WTC11 (cell line): ENCODE results near the gene IGHMBP2. TPM values are rescaled to one million over a fixed set of nuclear protein-coding genes. Genes with fewer than 3 reads are reported as not detected.
A peak's percentile ranks its signal among the peaks of the same experiment; 100 is the strongest.

Source experiments
- ATAC-seq: fragments of 200-7000 bp; cut with Tn5 transposase; 2 replicates; pipeline ENCODE4 v1.10.0; 2021; ENCODE audit warnings: mild to moderate bottlenecking, moderate library complexity
- CTCF ChIA-PET: fragments of 300-600 bp; sonication (Branson Sonifier 250); formaldehyde crosslinking; loops from one replicate; lab custom pipeline; 2021; ENCODE audit warnings: antibody characterized with exemption; lab: Charles Lee
- POLR2A ChIA-PET: fragments of 350-600 bp; sonication (Branson Sonifier 250); formaldehyde crosslinking; loops from one replicate; lab custom pipeline; 2021; ENCODE audit warnings: antibody characterized with exemption; lab: Charles Lee
- DNase-seq: peaks from one replicate; pipeline ENCODE4 v3.0.0; 2021; ENCODE audit warnings: low spot score
- H3K27ac Mint-ChIP-seq: 2 replicates; pipeline ENCODE4 v1.8.0; 2021; ENCODE audit warnings: mixed read lengths
- H3K27me3 Mint-ChIP-seq: 2 replicates; pipeline ENCODE4 v1.8.0; 2021; ENCODE audit warnings: low read depth, mild to moderate bottlenecking, moderate library complexity, mixed read lengths
- H3K36me3 Mint-ChIP-seq: 2 replicates; pipeline ENCODE4 v1.8.0; 2021; ENCODE audit warnings: mixed read lengths
- H3K4me1 Mint-ChIP-seq: 2 replicates; pipeline ENCODE4 v1.8.0; 2022; ENCODE audit warnings: mixed read lengths
- H3K4me3 Mint-ChIP-seq: 2 replicates; pipeline ENCODE4 v1.8.0; 2021; ENCODE audit warnings: mild to moderate bottlenecking, moderate library complexity, mixed read lengths
- H3K9me3 Mint-ChIP-seq: 2 replicates; pipeline ENCODE4 v1.8.0; 2021; ENCODE audit warnings: mixed read lengths
- AR ChIP-seq: fragments of 250-450 bp; sonication (Bioruptor Pico); IDR thresholded peaks from 2 replicates; pipeline ENCODE4 v1.9.0; 2021; ENCODE audit warnings: mild to moderate bottlenecking
- FOXJ3 ChIP-seq: sonication (generic); formaldehyde crosslinking; IDR thresholded peaks from 2 replicates; pipeline ENCODE4 v1.9.0; 2021; ENCODE audit warnings: missing genetic modification reagents, mild to moderate bottlenecking, borderline replicate concordance
- FOXP1 ChIP-seq: sonication (generic); formaldehyde crosslinking; IDR thresholded peaks from 2 replicates; pipeline ENCODE4 v1.8.0; 2022; ENCODE audit warnings: missing genetic modification reagents, mild to moderate bottlenecking, moderate library complexity, borderline replicate concordance
- HMGA2 ChIP-seq: fragments of 250-450 bp; sonication (Bioruptor Pico); IDR thresholded peaks from 2 replicates; pipeline ENCODE4 v1.4.0; 2021; ENCODE audit warnings: mild to moderate bottlenecking, moderate library complexity
- IRF1 ChIP-seq: sonication (generic); formaldehyde crosslinking; IDR thresholded peaks from 2 replicates; pipeline ENCODE4 v1.8.0; 2023; ENCODE audit warnings: missing genetic modification reagents
- KAT7 ChIP-seq: sonication (generic); formaldehyde crosslinking; IDR thresholded peaks from 2 replicates; pipeline ENCODE4 v1.8.1; 2023; ENCODE audit warnings: missing genetic modification reagents, mild to moderate bottlenecking, borderline replicate concordance
- PRDM15 ChIP-seq: sonication (generic); formaldehyde crosslinking; IDR thresholded peaks from 2 replicates; pipeline ENCODE4 v1.8.0; 2022; ENCODE audit warnings: missing genetic modification reagents
- USF1 ChIP-seq: sonication (generic); formaldehyde crosslinking; IDR thresholded peaks from 2 replicates; pipeline ENCODE4 v1.8.0; 2022; ENCODE audit warnings: mild to moderate bottlenecking, missing genetic modification reagents
- ZBTB21 ChIP-seq: sonication (generic); formaldehyde crosslinking; IDR thresholded peaks from 2 replicates; pipeline ENCODE4 v1.8.1; 2023; ENCODE audit warnings: mild to moderate bottlenecking, missing genetic modification reagents, borderline replicate concordance
- ZNF138 ChIP-seq: sonication (generic); formaldehyde crosslinking; conservative IDR thresholded peaks from 2 replicates; pipeline ENCODE4 v1.8.1; 2022; ENCODE audit warnings: mild to moderate bottlenecking, moderate library complexity, missing genetic modification reagents
- ZNF281 ChIP-seq: sonication (generic); formaldehyde crosslinking; IDR thresholded peaks from 2 replicates; pipeline ENCODE4 v1.8.0; 2023; ENCODE audit warnings: mild to moderate bottlenecking, missing genetic modification reagents
- ZNF512 ChIP-seq: sonication (generic); formaldehyde crosslinking; IDR thresholded peaks from 2 replicates; pipeline ENCODE4 v1.8.1; 2022; ENCODE audit warnings: missing genetic modification reagents, borderline replicate concordance
- total RNA-seq: library from RNA; stranded (reverse); gene quantifications from 3 replicates; pipeline ENCODE4 v1.2.3, GENCODE V29; 2021

IGHMBP2 gene
- total RNA-seq, 1 experiment from 2014 or later = 22.5 TPM

- TF ChIP-seq ZNF281 (CRISPR knock-in tag) (no peak), KAT7 (no peak), FOXJ3 (CRISPR knock-in tag) (no peak), IRF1 (CRISPR knock-in tag) (no peak), PRDM15 (CRISPR knock-in tag) (no peak), HMGA2 (CRISPR knock-in tag) (no peak), AR (CRISPR knock-in tag) (no peak), ZNF138 (no peak), FOXP1 (no peak), ZNF512 (CRISPR knock-in tag) (no peak)
These were observed 74.3 kb downstream of the IGHMBP2 start (continued) for GRCh38 chr11:68977781-68978625.

GRCh38 chr11:68978626-68978930 lies 74.9 kb downstream of the IGHMBP2 start:
- TF ChIP-seq USF1 = no peak
- TF ChIP-seq ZBTB21 (CRISPR knock-in tag) = no peak
- no peak for ATAC-seq
- Mint-ChIP-seq H3K36me3 (peaks cover 6% of the 10 kb centered on the region), H3K27ac (no peak overlapping the region), H3K9me3 (peaks cover 25% of the 10 kb centered on the region), H3K27me3 (no peaks in the 10 kb centered on the region; the same call in 1 of the 2 replicates), H3K4me1 (peaks cover 10% of the 10 kb centered on the region), H3K4me3 (no peak overlapping the region)
- peak; percentile 1 for DNase-seq
- ChIA-PET POLR2A (no interaction called here), CTCF (no interaction called here)
